H4 (cell line): ENCODE data around the gene APLN. TPM values are rescaled to one million over a fixed set of nuclear protein-coding genes. Genes with fewer than 3 reads are reported as not detected.

Source experiments
- DNase-seq: peaks from one replicate; pipeline ENCODE4 v3.0.0-alpha.2; 2015; ENCODE audit warnings: low spot score
- total RNA-seq: library from RNA; depleted of rRNA; stranded (reverse); fragments of >200 nt; shearing (Covaris generic); gene quantifications from 2 replicates; pipeline ENCODE4 v1.2.3, GENCODE V29; 2014; rRNA removed

APLN gene
- total RNA-seq, 1 experiment from 2014 or later = 0.19 TPM

DNA sequence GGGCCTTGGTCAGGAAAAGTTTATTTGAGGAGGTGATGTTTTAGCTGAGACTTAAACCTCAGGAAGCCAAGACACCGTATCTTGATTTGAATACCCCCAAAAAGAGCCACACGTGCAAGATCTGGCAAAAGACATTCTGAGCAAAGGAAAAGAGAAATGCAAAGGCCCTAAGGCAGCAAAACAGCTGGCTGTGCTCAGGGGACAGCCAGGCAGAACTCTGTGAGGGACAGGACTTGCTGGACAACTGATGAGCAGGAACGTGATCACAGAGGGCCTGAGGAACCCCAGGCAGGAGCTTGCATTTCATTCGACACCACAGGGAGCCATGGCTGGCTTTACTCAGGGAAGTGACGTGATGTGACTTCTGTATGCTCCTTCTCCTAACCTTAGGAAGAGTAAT is 58.7 kb downstream of the APLN start:
- no peak for DNase-seq

Other genes with a start within 250 kb of the APLN start
- gene SMARCA1, start 131.5 kb downstream of the APLN start, total RNA-seq = 40.3 and 48.5 TPM in 2 replicates
- 17.7 and 18.5 TPM in 2 replicates for gene OCRL, start 114.7 kb downstream of the APLN start, total RNA-seq
- 0.12 TPM in 1 of 2 replicates, not detected in the other for gene XPNPEP2, start 84.0 kb upstream of the APLN start, total RNA-seq
- gene SASH3, start 125.0 kb upstream of the APLN start, total RNA-seq = not detected in 2 replicates
- 16.0 and 24.5 TPM in 2 replicates for gene ZDHHC9, start 188.9 kb upstream of the APLN start, total RNA-seq